ENCODE results near the gene TRAPPC5.

The TRAPPC5 gene

GRCh38 chr19:7680606-7681339 is at the start of gene TRAPPC5:
TRAPPC5 (plus strand) TSS chr19:7680833; CDS start chr19:7682254, 1,421 bp downstream.
- peak; percentile 89 for DNase-seq

- no peak for DNase-seq
Observed at GRCh38 chr19:7631577-7631976, 49.1 kb upstream of the TRAPPC5 start.

GRCh38 chr19:7632340-7633203 is 48.1 kb upstream of the TRAPPC5 start:
- DNase-seq, result no peak

- no peak for DNase-seq
Observed at GRCh38 chr19:7633698-7634097, 46.9 kb upstream of the TRAPPC5 start, which contains the start of gene PCP2. PCP2 (minus strand) TSS chr19:7633719; CDS start chr19:7633457, 262 bp downstream.

GRCh38 chr19:7635670-7636069 is 45.0 kb upstream of the TRAPPC5 start:
- DNase-seq, result no peak

- no peak for DNase-seq
Observed at GRCh38 chr19:7636317-7636690, 44.3 kb upstream of the TRAPPC5 start.

GRCh38 chr19:7636691-7637373 is 43.8 kb upstream of the TRAPPC5 start, which contains the start of gene STXBP2:
STXBP2 (plus strand) TSS chr19:7637110; CDS start chr19:7637150, 40 bp downstream.
- peak; percentile 93 for DNase-seq

- peak; percentile 39 for DNase-seq
Observed at GRCh38 chr19:7637374-7638256, 43.0 kb upstream of the TRAPPC5 start.

- no peak for DNase-seq
Observed at GRCh38 chr19:7638802-7639465, 41.7 kb upstream of the TRAPPC5 start.

GRCh38 chr19:7639863-7640348 is 40.7 kb upstream of the TRAPPC5 start:
- DNase-seq, result no peak

- no peak for DNase-seq
Observed at GRCh38 chr19:7640803-7641202, 39.8 kb upstream of the TRAPPC5 start.

GRCh38 chr19:7641290-7642276 is 39.0 kb upstream of the TRAPPC5 start:
- no peak for DNase-seq

GRCh38 chr19:7642295-7643030 is 38.2 kb upstream of the TRAPPC5 start:
- no peak for DNase-seq

GRCh38 chr19:7643031-7643415 is 37.6 kb upstream of the TRAPPC5 start:
- DNase-seq, result no peak

- peak; percentile 65 for DNase-seq
Observed at GRCh38 chr19:7643629-7644549, 36.7 kb upstream of the TRAPPC5 start.

GRCh38 chr19:7644550-7644877 is 36.1 kb upstream of the TRAPPC5 start:
- DNase-seq, result no peak

GRCh38 chr19:7645163-7645562 is 35.5 kb upstream of the TRAPPC5 start:
- no peak for DNase-seq

- no peak for DNase-seq
Observed at GRCh38 chr19:7645656-7646425, 34.8 kb upstream of the TRAPPC5 start.

Data from stimulated activated CD8-positive, alpha-beta memory T cell treated with anti-CD3 and anti-CD28 coated beads, Interleukin-4, amount 100 ng/mL, for 48 hours (primary cell).